Measurements from ENCODE around the gene FKBP3.

GRCh38 chr14:45181329-45181728 is 47.0 kb upstream of the FKBP3 start:
- TF ChIP-seq CTCF (IDR thresholded peaks at IDR 0.05) (no peak), POLR2A (IDR thresholded peaks at IDR 0.05) (no peak)

Measured in lower leg skin (tissue), 3 donors.